Stomach (tissue), 4 donors: ENCODE data around the gene CACNA1H.

Source experiments
- POLR2AphosphoS5 ChIP-seq, 3 donors: sonication (generic); formaldehyde crosslinking; IDR thresholded peaks; one replicate each; pipeline ENCODE4 v1.6.1; 2016; ENCODE audit warnings: antibody characterized with exemption in 3 of 3
- TF ChIP-seq, protein P1 (sequence below), 7 experiments: fragments of 450-650 bp in 4 of 7; fragments of 200-600 bp in 3 of 7; sonication (generic) in 3 of 7; IDR thresholded peaks; one replicate each; pipeline ENCODE4 v1.5.1; 2016 to 2019; ENCODE audit warnings: antibody characterized with exemption in 7 of 7, control low read depth in 2 of 7, mild to moderate bottlenecking in 1 of 7

DNA sequence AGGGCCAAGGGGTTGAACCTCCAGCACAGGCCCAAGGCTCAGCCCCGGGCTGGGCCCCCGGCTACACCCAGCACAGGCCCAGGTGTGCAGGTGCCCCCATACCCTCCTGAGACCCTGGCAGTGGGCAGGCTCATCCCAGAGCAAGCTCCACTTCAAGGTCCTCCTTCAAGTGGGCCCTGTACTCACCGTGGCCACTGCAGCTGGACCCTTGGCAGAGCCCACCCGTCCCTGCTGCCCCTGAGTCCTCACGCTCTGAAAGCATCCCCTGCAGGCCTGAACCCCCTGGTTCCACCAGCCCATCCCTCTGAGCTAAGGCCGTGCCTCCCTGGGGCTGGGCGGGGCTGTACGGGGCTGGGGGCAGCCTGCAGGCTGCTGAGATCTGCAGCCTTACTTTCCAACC is 11.2 kb upstream of the CACNA1H start:
- TF ChIP-seq POLR2AphosphoS5 (IDR thresholded peaks at IDR 0.05), result no peak
- TF ChIP-seq, protein P1, sequence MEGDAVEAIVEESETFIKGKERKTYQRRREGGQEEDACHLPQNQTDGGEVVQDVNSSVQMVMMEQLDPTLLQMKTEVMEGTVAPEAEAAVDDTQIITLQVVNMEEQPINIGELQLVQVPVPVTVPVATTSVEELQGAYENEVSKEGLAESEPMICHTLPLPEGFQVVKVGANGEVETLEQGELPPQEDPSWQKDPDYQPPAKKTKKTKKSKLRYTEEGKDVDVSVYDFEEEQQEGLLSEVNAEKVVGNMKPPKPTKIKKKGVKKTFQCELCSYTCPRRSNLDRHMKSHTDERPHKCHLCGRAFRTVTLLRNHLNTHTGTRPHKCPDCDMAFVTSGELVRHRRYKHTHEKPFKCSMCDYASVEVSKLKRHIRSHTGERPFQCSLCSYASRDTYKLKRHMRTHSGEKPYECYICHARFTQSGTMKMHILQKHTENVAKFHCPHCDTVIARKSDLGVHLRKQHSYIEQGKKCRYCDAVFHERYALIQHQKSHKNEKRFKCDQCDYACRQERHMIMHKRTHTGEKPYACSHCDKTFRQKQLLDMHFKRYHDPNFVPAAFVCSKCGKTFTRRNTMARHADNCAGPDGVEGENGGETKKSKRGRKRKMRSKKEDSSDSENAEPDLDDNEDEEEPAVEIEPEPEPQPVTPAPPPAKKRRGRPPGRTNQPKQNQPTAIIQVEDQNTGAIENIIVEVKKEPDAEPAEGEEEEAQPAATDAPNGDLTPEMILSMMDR (IDR thresholded peaks at IDR 0.05), result no peak
